ENCODE results near the gene TCERG1L. TPM values are rescaled to one million over a fixed set of nuclear protein-coding genes. Genes with fewer than 3 reads are reported as not detected.

The TCERG1L gene
- polyA plus RNA-seq, 10 donors: 0.09 to 2.1 (median 0.21) TPM

- DNase-seq: no peak
Observed at GRCh38 chr10:131226446-131227162, 84.9 kb downstream of the TCERG1L start.

- DNase-seq: no peak
Observed at GRCh38 chr10:131224106-131224505, 87.4 kb downstream of the TCERG1L start.

DNA sequence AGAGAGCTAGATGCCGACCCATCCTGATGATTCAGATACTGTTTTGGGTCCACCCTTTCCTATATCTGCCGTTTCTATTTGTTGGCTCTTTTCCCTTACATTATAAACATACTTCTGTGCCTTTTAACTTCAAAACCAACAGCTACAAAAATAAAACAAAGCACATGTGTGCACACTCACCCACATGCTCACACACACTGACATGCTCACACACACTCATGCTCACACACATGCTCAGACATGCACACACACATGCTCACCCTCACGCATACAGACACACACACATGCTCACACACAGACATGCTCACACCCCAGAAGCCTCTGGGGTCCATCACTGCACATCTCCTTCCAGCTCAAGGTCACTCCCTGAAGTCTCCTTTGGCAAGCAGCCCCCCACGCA, 88.1 kb downstream of the TCERG1L start:
- no peak for DNase-seq

- no peak for DNase-seq
Observed at GRCh38 chr10:131222986-131223385, 88.5 kb downstream of the TCERG1L start.

DNA sequence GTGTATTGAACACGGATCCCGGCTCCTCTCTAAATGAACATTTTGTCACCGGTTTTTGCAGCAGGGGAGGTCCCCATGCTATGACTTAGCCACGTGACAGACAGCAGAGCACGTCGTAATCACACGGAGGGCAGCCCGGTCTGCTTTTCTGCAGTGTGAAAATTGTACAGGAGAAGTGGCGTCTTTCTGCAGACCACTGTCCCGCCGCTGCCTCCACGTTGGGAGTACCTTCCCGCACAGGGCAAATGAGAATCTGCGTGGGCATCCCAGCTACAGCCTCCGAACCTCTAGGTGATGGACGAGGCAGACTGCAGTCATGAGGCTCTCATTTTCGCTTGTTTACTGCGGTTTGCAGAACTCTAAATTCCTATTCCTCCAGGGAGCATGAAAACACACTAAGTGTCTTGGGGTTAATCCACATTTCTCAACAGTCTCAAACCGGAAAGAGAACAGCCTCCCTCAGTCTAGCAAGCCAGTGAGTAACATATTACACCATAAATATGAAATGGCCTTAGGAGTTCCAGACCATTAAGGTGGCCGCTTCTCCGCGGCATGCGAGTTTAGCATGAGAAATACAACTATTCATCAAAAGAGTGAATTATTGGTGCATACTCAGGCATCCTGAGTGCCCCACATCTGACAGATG, 89.8 kb downstream of the TCERG1L start:
- DNase-seq: no peak

DNA sequence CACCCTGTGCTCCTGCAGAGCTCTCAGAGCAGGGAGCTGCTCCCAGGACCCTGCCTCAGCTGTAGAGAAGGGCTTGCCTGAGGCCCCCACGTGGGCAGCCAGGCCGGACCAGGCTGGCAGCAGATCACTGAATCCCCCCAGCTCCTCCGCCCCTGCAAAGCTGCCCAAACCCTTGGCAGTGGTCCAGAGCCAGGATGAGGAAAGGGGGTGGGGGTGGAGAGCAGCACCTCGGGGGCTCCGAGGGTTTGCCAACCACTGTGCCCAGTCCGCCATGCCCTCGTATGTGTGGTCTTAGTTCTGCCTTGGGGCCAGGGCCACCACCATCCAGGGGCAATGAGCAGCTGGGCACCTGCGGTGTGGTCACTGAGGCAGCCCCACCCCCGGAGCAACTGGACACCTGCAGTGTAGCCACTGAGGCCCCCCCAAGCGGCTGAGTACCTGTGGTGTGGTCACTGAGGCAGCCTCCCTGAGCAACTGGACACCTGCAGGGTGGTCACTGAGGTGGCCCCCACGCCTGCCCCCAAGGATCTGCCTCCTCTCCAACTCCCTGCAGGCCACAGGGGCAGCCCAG, 90.8 kb downstream of the TCERG1L start:
- DNase-seq: no peak

DNA sequence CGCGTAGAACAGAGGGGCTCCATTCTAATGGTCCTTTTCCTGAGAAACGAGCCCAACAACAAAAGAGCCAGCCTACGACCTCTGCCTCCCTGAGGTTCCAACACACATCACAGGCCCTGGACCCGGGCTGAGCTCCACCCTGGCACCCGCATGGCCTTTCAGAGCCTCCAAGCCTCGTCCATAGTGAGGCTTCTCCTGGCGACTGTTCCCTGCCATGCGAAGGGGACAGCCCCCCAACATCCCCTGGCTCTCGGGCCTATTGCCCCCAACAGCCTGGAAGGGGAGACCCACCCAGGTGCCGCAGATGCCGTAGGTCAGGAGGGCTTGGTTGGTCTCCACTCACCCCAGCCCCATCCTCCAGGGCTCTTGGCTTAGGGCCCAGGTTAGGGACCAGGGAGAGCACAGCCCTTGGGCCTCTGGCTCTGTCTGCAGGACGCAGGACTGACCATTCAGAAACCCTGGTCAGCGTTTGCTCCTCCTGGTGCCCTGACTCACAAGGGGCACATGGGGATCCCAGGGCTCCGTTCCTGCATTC, 91.5 kb downstream of the TCERG1L start:
- DNase-seq: no peak

- DNase-seq: no peak
Observed at GRCh38 chr10:131219584-131219886, 92.0 kb downstream of the TCERG1L start.

- DNase-seq: no peak
Observed at GRCh38 chr10:131218811-131219583, 92.5 kb downstream of the TCERG1L start.

DNA sequence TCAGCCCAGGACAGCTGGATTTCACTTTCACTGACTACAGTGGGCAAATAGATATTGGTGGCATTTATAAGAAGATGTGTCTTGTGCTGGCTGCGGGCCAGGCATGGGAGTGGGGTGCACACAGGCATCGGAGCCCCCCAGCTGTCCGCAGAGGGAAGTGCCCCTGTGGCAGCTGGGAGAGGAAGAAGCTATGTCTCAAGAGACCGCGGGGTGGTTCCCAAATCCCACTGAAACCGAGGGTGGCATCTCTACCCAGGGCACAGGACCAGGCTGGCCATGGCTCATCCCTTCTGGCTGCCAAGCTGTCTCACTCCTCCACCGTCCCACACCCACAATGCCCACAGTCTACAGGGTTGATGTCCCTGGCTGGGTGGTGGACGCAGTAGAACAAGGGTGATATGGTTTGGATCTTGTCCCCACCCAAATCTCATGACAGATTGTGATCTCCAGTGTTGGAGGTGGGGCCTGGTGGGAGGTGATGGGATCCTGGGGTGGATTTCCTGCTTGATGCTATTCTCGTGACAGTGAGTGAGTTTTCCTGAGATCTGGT, 94.8 kb downstream of the TCERG1L start:
- DNase-seq: no peak

DNA sequence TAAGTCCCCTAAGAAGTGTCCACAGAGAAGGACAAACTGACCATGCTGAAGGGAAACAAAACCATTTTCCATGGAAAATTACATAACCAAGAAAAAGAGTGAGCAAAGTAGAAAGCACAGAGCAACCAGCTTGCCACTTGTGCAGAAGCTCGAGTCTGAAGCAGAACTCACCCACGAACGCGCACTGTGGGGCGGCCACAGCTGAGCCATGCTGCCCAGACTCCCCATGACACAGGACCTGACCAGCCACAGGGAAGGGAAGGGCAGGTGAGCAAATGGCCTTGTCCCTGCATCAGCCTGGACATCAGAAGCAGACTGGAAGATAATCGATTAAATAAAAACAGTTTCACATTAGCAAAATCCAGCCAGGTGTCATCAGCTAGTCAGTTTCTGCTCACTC, 95.7 kb downstream of the TCERG1L start:
- DNase-seq: no peak

DNA sequence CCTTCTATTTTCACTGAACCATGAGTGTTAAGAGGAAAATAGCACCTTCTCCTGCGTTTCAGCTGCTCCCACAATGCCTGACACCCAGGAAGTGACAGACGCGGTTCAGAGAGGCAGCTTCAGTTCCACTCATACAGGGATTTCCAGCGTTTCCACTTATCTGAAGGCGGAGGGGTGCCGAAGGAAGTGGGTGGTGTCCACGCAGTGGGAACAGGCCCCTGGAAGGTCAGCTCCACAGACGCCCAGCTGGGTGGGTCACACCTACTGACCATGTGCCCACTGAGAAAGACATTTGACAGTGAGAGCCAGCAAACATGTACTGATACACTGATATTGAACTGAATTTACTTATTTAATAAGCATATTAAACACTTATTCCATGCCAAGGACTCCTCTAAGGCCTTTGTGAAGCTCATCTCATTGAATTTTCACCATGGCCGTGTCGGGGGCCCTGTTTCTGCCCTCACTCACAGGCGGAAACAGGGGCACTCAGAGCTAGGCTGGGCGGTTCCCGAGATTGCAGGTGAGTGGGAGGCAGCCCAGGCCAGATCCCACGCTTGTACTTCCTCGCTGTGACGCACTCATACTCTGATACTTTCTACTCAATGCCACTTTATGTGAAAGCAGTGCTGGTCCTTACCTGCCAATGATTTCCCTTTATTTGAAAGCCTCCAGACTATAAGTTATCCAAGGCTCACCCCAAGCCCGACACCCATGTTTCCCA, 96.8 kb downstream of the TCERG1L start:
- no peak for DNase-seq

- peak in 1 of 3 donors; percentile 34 for DNase-seq
Observed at GRCh38 chr10:131213741-131214505, 97.6 kb downstream of the TCERG1L start.

DNA sequence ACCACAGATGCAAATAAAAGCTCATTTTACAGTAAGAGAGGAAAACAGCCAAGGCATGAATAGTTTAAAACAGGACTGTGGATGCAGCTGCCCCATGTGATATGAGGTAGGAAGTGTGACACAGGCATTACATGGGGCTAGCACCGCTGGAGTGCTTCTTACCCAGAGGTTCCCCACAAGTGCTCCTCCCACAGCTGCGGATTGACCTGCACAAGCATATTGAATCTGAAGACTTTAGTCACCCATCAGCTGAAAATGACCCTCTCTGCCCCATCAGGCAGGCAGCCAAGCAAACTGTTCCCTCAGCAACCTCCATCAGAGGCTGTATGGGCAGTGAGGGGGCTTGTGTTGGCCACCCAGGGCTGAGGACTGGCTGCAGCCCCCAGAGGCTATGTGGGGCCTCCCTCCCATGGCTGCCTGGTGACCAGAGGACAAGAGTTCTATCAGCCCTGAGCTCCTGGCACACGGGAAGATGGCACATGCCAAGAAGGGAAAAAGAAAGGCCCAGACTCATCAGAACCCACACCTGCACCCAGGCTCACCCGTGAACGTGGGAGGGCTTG, 98.7 kb downstream of the TCERG1L start:
- DNase-seq: no peak

DNA sequence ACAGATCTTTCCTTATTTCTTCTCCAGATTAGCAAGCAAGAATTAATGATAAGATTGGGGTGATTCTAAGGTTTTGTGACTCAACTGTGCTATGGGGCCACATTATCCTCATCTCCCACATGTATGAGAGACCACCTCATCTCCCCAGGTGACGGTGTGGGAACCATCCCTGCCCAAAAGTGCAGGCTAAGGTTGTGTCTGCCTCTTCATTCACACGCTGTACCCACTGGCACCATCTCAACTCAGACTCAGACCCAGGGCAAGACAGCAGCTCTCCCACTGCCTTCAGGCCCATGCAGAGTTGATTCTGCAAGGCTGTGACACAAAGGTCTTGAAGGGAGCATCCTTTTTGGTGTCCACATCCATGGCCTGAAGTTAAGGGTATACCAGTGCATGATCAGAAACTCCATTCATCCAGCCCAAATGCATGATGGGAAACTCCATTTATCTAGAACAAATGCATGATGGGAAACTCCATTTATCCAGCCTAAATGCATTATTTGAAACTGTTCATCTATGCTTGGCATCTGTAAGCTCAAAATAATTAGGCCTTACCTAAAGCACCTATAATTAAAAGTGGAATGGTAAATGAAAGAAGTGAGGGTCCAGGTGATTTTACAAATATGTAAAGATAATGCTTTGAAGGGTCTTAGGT, 99.4 kb downstream of the TCERG1L start:
- no peak for DNase-seq

- DNase-seq: peak in 2 of 3 donors; percentile 9 to 28
Observed at GRCh38 chr10:131211559-131211958, 100.0 kb downstream of the TCERG1L start.

- DNase-seq: no peak
Observed at GRCh38 chr10:131211146-131211545, 100.4 kb downstream of the TCERG1L start.

DNA sequence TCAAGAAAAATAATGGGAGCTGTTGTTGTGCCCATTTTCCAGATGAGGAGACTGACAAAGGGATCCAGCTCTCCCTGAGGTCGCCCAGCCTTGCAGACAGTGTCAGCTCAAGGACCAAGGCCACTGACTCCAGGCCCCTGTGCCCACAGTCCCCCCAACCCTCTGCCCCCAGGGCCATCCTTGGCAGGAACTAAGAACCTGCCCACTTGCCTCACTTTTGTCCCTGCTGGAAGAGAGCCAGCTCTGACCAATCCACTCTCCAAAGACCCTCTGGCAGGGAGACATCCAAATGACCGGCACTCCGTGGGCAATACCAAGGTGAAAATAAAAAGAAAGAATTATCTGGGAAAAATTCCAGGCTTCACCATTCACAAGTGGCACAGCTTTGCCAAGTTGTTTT, 101.3 kb downstream of the TCERG1L start:
- no peak for DNase-seq
